Amniotic epithelial cell (primary cell): Measurements from ENCODE around the gene SH2D3C.
A peak's percentile ranks its signal among the peaks of the same experiment; 100 is the strongest.
"Not testable (repeated sequence)": the region's sequence is repeated elsewhere in the genome, so short reads cannot be mapped to it uniquely, and the experiment has no call there.

Source experiments
- DNase-seq: peaks from one replicate; pipeline ENCODE4 v3.0.0-alpha.2; 2010; ENCODE audit warnings: low read depth

SH2D3C gene

GRCh38 chr9:127763918-127764384, 14.5 kb downstream of the SH2D3C start:
- no peak for DNase-seq

GRCh38 chr9:127762111-127762676, 16.3 kb downstream of the SH2D3C start:
- no peak for DNase-seq

GRCh38 chr9:127761491-127761956, 16.9 kb downstream of the SH2D3C start:
- DNase-seq, result no peak

GRCh38 chr9:127761061-127761460, 17.4 kb downstream of the SH2D3C start:
- DNase-seq, result no peak

- DNase-seq, result no peak
Measured at GRCh38 chr9:127758843-127759242, 19.6 kb downstream of the SH2D3C start.

- DNase-seq, result not testable (repeated sequence)
Measured at GRCh38 chr9:127756776-127757175, 21.7 kb downstream of the SH2D3C start.

GRCh38 chr9:127756233-127756632, 22.2 kb downstream of the SH2D3C start:
- no peak for DNase-seq

- DNase-seq, result no peak
Measured at GRCh38 chr9:127755061-127756060, 23.1 kb downstream of the SH2D3C start.

GRCh38 chr9:127754099-127755060, 24.1 kb downstream of the SH2D3C start:
- DNase-seq, result no peak

GRCh38 chr9:127753622-127754021, 24.8 kb downstream of the SH2D3C start:
- DNase-seq, result no peak

GRCh38 chr9:127753148-127753547, 25.3 kb downstream of the SH2D3C start:
- no peak for DNase-seq

GRCh38 chr9:127751269-127752054, 27.0 kb downstream of the SH2D3C start:
- DNase-seq, result no peak

GRCh38 chr9:127749090-127749787, 29.2 kb downstream of the SH2D3C start:
- DNase-seq, result no peak

- DNase-seq, result no peak
Measured at GRCh38 chr9:127746959-127747569, 31.4 kb downstream of the SH2D3C start.

GRCh38 chr9:127744398-127745110, 33.9 kb downstream of the SH2D3C start:
- DNase-seq, result no peak

GRCh38 chr9:127742435-127743088, 35.9 kb downstream of the SH2D3C start:
- DNase-seq, result peak; percentile 85

GRCh38 chr9:127741831-127742434, 36.5 kb downstream of the SH2D3C start:
- peak; percentile 74 for DNase-seq

GRCh38 chr9:127739614-127740330, 38.7 kb downstream of the SH2D3C start:
- DNase-seq, result no peak
